PC-3 (cell line): ENCODE data around the gene RNF32. TPM values are rescaled to one million over a fixed set of nuclear protein-coding genes. Genes with fewer than 3 reads are reported as not detected.
A peak's percentile ranks its signal among the peaks of the same experiment; 100 is the strongest.

Experiments used
- ATAC-seq: fragments of 200-7000 bp; cut with Tn5 transposase; 2 replicates; pipeline ENCODE4 v1.9.1; 2020; ENCODE audit warnings: mild to moderate bottlenecking, moderate library complexity
- BruUV-seq: library from RNA; stranded (reverse); fragments of 400-500 nt; replicated peaks from 2 replicates; lab custom pipeline; 2021; lab: Mats Ljungman, UMichigan
- CTCF ChIA-PET: fragments of 300-600 bp; sonication (Branson Sonifier 250); formaldehyde crosslinking; loops from one replicate; lab custom pipeline; 2022; ENCODE audit warnings: antibody characterized with exemption; lab: Charles Lee
- POLR2A ChIA-PET: fragments of 300-600 bp; sonication (Branson Sonifier 250); formaldehyde crosslinking; loops from one replicate; lab custom pipeline; 2022; ENCODE audit warnings: antibody characterized with exemption; ENCODE audit not compliant: unreplicated experiment; lab: Charles Lee
- DNase-seq: peaks from one replicate; pipeline ENCODE4 v3.0.0-alpha.2; 2015
- H2AFZ ChIP-seq: fragments of 300-600 bp; sonication (generic); 2 replicates; pipeline ENCODE4 v1.6.0; 2016; ENCODE audit warnings: antibody characterized with exemption, low read length
- H3F3A ChIP-seq: fragments of 300-600 bp; sonication (generic); one replicate; pipeline ENCODE4 v1.6.0; 2017; ENCODE audit warnings: antibody characterized with exemption, low read length, control low read depth, mild to moderate bottlenecking; ENCODE audit not compliant: unreplicated experiment
- H3K27ac ChIP-seq: fragments of 300-600 bp; sonication (generic); 2 replicates; pipeline ENCODE4 v1.5.1; 2016; ENCODE audit warnings: mild to moderate bottlenecking, low read length
- H3K27me3 ChIP-seq: fragments of 300-600 bp; sonication (generic); 2 replicates; pipeline ENCODE4 v1.6.1; 2016; ENCODE audit warnings: low read length, mixed read lengths
- H3K36me3 ChIP-seq: fragments of 300-600 bp; sonication (generic); 2 replicates; pipeline ENCODE4 v1.6.1; 2016; ENCODE audit warnings: low read depth, mixed run types, low read length, mixed read lengths
- H3K4me1 ChIP-seq: fragments of 300-600 bp; sonication (generic); 2 replicates; pipeline ENCODE4 v1.5.1; 2016; ENCODE audit warnings: low read length; ENCODE audit not compliant: insufficient read depth
- H3K4me2 ChIP-seq: fragments of 300-600 bp; sonication (generic); 2 replicates; pipeline ENCODE4 v1.6.0; 2016; ENCODE audit warnings: low read length
- H3K4me3 ChIP-seq: fragments of 300-600 bp; sonication (generic); 2 replicates; pipeline ENCODE4 v1.5.1; 2016; ENCODE audit warnings: mild to moderate bottlenecking, low read length, mixed read lengths
- H3K79me2 ChIP-seq: fragments of 300-600 bp; sonication (generic); 2 replicates; pipeline ENCODE4 v1.6.1; 2017; ENCODE audit warnings: low read length, mixed read lengths
- H3K9ac ChIP-seq: fragments of 300-600 bp; sonication (generic); 2 replicates; pipeline ENCODE4 v1.6.0; 2016; ENCODE audit warnings: mild to moderate bottlenecking, low read length
- H3K9me2 ChIP-seq: fragments of 300-600 bp; sonication (generic); replicated peaks from 2 replicates; pipeline ENCODE4 v1.6.1; 2016; ENCODE audit warnings: mixed run types, low read length, mixed read lengths
- H3K9me3 ChIP-seq: fragments of 300-600 bp; sonication (generic); 2 replicates; pipeline ENCODE4 v1.6.1; 2016; ENCODE audit warnings: low read length, mixed read lengths
- H4K20me1 ChIP-seq: fragments of 300-600 bp; sonication (generic); 2 replicates; pipeline ENCODE4 v1.6.1; 2016; ENCODE audit warnings: low read length, mixed read lengths
- EZH2 ChIP-seq: fragments of 300-600 bp; sonication (generic); IDR thresholded peaks from one replicate; pipeline ENCODE4 v1.6.1; 2017; ENCODE audit warnings: antibody characterized with exemption, mild to moderate bottlenecking, low read length; ENCODE audit not compliant: unreplicated experiment
- EZH2phosphoT487 ChIP-seq: fragments of 300-600 bp; sonication (generic); IDR thresholded peaks from 2 replicates; pipeline ENCODE4 v1.6.1; 2018; ENCODE audit warnings: mild to moderate bottlenecking, antibody characterized with exemption, low read length, borderline replicate concordance
- intact Hi-C: fragments of 100-400 bp; cut with micrococcal nuclease; formaldehyde crosslinking; loops from 2 replicates; pipeline ENCODE4 v1.9.0; 2023
- total RNA-seq: library from RNA; depleted of rRNA; stranded (reverse); fragments of >200 nt; gene quantifications from 2 replicates; pipeline ENCODE4 v1.2.3, GENCODE V29; 2014
- TF ChIP-seq, protein P1 (sequence below): fragments of 300-600 bp; sonication (generic); conservative IDR thresholded peaks from 2 replicates; pipeline ENCODE4 v1.5.1; 2017; ENCODE audit warnings: antibody characterized with exemption, low read depth, mild to moderate bottlenecking, low read length

RNF32 gene
- total RNA-seq, 1 experiment from 2014 or later, result 1.7 TPM

DNA sequence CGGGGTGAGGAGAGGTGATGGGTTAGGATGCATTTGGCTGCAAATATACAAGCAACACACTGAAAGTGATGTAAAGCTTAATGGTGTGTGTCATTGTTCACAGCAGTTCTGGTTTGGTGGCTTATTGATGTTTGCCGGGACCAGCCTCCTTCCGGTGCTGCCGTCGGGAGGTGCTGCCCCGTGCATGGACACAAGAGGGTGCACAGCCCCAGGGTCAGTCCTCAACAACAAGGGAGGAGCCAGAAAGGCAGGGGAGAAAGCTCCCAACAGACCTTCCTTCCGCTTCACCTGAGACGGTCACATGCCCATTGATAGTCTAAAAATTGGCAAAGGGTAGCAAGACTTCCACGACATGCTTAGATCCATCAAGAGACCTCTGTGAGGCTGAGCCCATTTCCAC is 9.5 kb downstream of the RNF32 start:
- H4K20me1 ChIP-seq, result no peaks in the 10 kb centered on the region
- no peaks in the 10 kb centered on the region for H3K9me3 ChIP-seq
- DNase-seq (peak; percentile 37), ATAC-seq (peak; percentile 76)
- no TSS peak for BruUV-seq
- no peaks in the 10 kb centered on the region for H3K27me3 ChIP-seq
- H3K27ac ChIP-seq, result no peak overlapping the region
- ChIA-PET POLR2A (interaction anchor here (0.7 kb wide), 1 partner anchor 103 kb away, joined by 6 read pairs; no protein-coding TSS in a partner anchor), CTCF (interaction anchor here (0.7 kb wide), 1 partner anchor 114 kb away, joined by 3 read pairs; no protein-coding TSS in a partner anchor)
- no peaks in the 10 kb centered on the region for H3K79me2 ChIP-seq
- no peak overlapping the region for H2AFZ ChIP-seq
- no peak overlapping the region for H3K9ac ChIP-seq
- H3K4me3 ChIP-seq, result no peak overlapping the region
- no peaks in the 10 kb centered on the region for H3K36me3 ChIP-seq
- no peaks in the 10 kb centered on the region for H3F3A ChIP-seq
- H3K4me1 ChIP-seq, result peaks cover 5% of the 10 kb centered on the region; the same call in 1 of the 2 replicates
- no peak for TF ChIP-seq EZH2
- TF ChIP-seq, protein P1, sequence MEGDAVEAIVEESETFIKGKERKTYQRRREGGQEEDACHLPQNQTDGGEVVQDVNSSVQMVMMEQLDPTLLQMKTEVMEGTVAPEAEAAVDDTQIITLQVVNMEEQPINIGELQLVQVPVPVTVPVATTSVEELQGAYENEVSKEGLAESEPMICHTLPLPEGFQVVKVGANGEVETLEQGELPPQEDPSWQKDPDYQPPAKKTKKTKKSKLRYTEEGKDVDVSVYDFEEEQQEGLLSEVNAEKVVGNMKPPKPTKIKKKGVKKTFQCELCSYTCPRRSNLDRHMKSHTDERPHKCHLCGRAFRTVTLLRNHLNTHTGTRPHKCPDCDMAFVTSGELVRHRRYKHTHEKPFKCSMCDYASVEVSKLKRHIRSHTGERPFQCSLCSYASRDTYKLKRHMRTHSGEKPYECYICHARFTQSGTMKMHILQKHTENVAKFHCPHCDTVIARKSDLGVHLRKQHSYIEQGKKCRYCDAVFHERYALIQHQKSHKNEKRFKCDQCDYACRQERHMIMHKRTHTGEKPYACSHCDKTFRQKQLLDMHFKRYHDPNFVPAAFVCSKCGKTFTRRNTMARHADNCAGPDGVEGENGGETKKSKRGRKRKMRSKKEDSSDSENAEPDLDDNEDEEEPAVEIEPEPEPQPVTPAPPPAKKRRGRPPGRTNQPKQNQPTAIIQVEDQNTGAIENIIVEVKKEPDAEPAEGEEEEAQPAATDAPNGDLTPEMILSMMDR, result peak; percentile 55
- no peaks in the 10 kb centered on the region for H3K9me2 ChIP-seq
- H3K4me2 ChIP-seq, result no peak overlapping the region
- intact Hi-C loops, result loop anchor here (1.0 to 5.0 kb wide), 2 partner anchors 114 to 167 kb away; no protein-coding TSS in a partner anchor

DNA sequence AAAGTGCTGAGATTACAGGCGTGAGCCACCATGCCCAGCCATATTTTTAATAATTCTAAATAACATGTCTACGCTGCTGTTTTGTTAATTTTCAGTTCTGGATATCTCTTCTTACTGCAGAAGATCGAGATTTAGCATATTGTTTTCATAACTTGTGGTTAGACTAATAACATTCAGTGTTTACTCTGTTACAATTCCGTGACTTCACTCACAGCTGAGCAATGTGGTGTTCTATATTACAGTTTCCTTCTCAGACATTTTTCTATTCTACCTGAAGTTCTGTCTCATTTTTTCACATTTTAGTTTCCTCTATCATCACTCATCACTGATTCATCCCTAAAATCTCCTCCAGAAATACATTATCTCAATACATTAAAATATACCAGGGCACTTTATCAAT is 10.9 kb downstream of the RNF32 start:
- intact Hi-C loops, result loop anchor here (5.0 kb wide), 1 partner anchor 166 kb away; no protein-coding TSS in a partner anchor
- H4K20me1 ChIP-seq, result no peaks in the 10 kb centered on the region
- no peak for TF ChIP-seq EZH2phosphoT487
- TF ChIP-seq EZH2, result no peak
- TF ChIP-seq, protein P1, result no peak
- no peaks in the 10 kb centered on the region for H3K9me2 ChIP-seq
- H2AFZ ChIP-seq, result no peak overlapping the region
- H3K9ac ChIP-seq, result no peak overlapping the region
- H3K36me3 ChIP-seq, result no peaks in the 10 kb centered on the region
- peaks cover 5% of the 10 kb centered on the region; the same call in 1 of the 2 replicates for H3K4me1 ChIP-seq
- H3K27me3 ChIP-seq, result no peaks in the 10 kb centered on the region
- no peak overlapping the region for H3K4me3 ChIP-seq
- no peak overlapping the region for H3K4me2 ChIP-seq
- no peak overlapping the region for H3K27ac ChIP-seq
- no peaks in the 10 kb centered on the region for H3K9me3 ChIP-seq
- CTCF ChIA-PET, result interaction anchor here (0.5 kb wide), 1 partner anchor 376 kb away, joined by 3 read pairs; no protein-coding TSS in a partner anchor
- DNase-seq (peak; percentile 26), ATAC-seq (peak; percentile 69)
- no TSS peak for BruUV-seq
- H3F3A ChIP-seq, result no peaks in the 10 kb centered on the region
- POLR2A ChIA-PET, result no interaction called here
- no peaks in the 10 kb centered on the region for H3K79me2 ChIP-seq

DNA sequence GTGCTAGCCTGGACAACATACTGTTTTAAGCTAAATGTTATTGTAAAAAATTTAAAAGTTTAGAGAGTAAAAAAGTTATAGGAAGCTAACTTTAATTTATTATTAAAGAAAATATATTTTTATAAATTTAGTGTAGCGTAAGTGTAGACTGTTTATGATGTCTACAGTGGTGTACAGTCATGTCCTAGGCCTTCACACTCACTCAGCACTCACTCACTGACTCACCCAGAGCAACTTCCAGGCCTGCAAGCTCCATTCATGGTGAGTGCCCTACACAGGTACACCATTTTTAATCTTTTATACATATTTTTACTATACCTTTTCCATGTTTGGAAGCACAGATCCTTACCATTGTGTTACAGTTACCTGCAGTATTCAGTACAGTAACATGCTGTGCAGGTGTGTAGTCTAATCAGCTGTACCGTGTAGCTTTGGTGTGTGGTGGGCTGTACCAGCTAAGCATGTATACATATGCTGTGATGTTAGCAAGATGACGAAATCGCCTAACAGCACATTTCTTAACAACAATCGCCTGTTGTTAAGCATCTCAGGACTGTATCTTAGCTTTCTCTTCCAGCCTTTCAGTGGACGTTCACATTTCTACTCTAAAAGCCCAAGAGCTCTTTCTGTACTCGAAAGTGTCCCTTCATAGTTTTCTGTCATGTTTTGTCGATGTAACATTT is 12.5 kb downstream of the RNF32 start:
- ATAC-seq, result peak; percentile 44
- H3K79me2 ChIP-seq, result no peaks in the 10 kb centered on the region
- no peak overlapping the region for H2AFZ ChIP-seq
- no peaks in the 10 kb centered on the region for H3K9me2 ChIP-seq
- no peaks in the 10 kb centered on the region for H3K27me3 ChIP-seq
- ChIA-PET POLR2A (no interaction called here), CTCF (no interaction called here)
- no peaks in the 10 kb centered on the region for H4K20me1 ChIP-seq
- no peak overlapping the region for H3K4me3 ChIP-seq
- TF ChIP-seq EZH2, result no peak
- no peak for TF ChIP-seq EZH2phosphoT487
- H3K36me3 ChIP-seq, result no peaks in the 10 kb centered on the region
- no TSS peak for BruUV-seq
- H3F3A ChIP-seq, result no peaks in the 10 kb centered on the region
- H3K9me3 ChIP-seq, result no peaks in the 10 kb centered on the region
- peak; percentile 36 for DNase-seq
- H3K4me2 ChIP-seq, result no peak overlapping the region
- intact Hi-C loops, result loop anchor here (5.0 kb wide), 1 partner anchor 164 kb away; no protein-coding TSS in a partner anchor
- H3K4me1 ChIP-seq, result peaks cover 5% of the 10 kb centered on the region; the same call in 1 of the 2 replicates
- no peak overlapping the region for H3K9ac ChIP-seq
- no peak overlapping the region for H3K27ac ChIP-seq
